NCI-H2107 treated with DMSO at 0.1 percent for 48 hours (cell line): Measurements from ENCODE around the gene PRM2.

Experiments used
- DNase-seq: peaks from one replicate; lab custom pipeline; 2025; ENCODE audit not compliant: unreplicated experiment; lab: John Stamatoyannopoulos, UW

The PRM2 gene

GRCh38 chr16:11231367-11231970 is 44.8 kb downstream of the PRM2 start:
- no peak for DNase-seq

DNA sequence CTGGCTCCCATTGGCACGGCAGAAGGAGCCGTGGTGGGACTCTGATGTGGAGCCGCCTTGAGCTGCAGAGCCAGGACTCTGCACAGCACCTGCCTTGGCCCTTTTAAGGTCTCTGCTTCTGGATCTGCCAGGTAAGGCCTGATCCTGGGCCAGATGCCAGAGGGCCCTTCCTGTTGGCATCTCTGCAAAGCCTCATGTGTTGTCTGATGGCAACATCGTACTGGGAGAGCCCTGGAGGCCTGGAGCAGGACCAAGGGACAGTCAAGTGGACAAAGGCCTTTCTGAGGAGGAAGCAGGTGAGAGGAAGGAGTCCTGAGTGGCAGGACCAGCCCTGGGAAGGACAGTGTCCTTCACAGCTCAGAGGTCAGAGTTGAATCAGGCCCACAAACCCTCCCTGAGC is 46.4 kb downstream of the PRM2 start:
- DNase-seq, result no peak

GRCh38 chr16:11229432-11229831 is 46.8 kb downstream of the PRM2 start:
- DNase-seq, result no peak

GRCh38 chr16:11225677-11226549 is 50.4 kb downstream of the PRM2 start:
- no peak for DNase-seq
